ENCODE results near the gene GPR132.
"Not testable (repeated sequence)": the region's sequence is repeated elsewhere in the genome, so short reads cannot be mapped to it uniquely, and the experiment has no call there.

Gene GPR132

GRCh38 chr14:105065280-105066228 lies at the start of gene GPR132:
GPR132 (minus strand) TSS chr14:105065430; CDS start chr14:105055420, 10,010 bp downstream.
- DNase-seq (ENCODE audit: low spot score), result peak; percentile 96

- not testable (repeated sequence) for DNase-seq (ENCODE audit: low spot score)
Observed at GRCh38 chr14:105109243-105109642, 44.0 kb upstream of the GPR132 start.

GRCh38 chr14:105108516-105108864 lies 43.3 kb upstream of the GPR132 start:
- no peak for DNase-seq (ENCODE audit: low spot score)

- no peak for DNase-seq (ENCODE audit: low spot score)
Observed at GRCh38 chr14:105107781-105108515, 42.7 kb upstream of the GPR132 start.

GRCh38 chr14:105107351-105107750 lies 42.1 kb upstream of the GPR132 start:
- no peak for DNase-seq (ENCODE audit: low spot score)

- no peak for DNase-seq (ENCODE audit: low spot score)
Observed at GRCh38 chr14:105105158-105105557, 39.9 kb upstream of the GPR132 start.

GRCh38 chr14:105102893-105103292 lies 37.7 kb upstream of the GPR132 start:
- DNase-seq (ENCODE audit: low spot score), result no peak

- no peak for DNase-seq (ENCODE audit: low spot score)
Observed at GRCh38 chr14:105102361-105102870, 37.2 kb upstream of the GPR132 start.

- no peak for DNase-seq (ENCODE audit: low spot score)
Observed at GRCh38 chr14:105100910-105101309, 35.7 kb upstream of the GPR132 start.

GRCh38 chr14:105099778-105100177 lies 34.5 kb upstream of the GPR132 start:
- DNase-seq (ENCODE audit: low spot score), result no peak

GRCh38 chr14:105098316-105098715 lies 33.1 kb upstream of the GPR132 start:
- no peak for DNase-seq (ENCODE audit: low spot score)

GRCh38 chr14:105097794-105098127 lies 32.5 kb upstream of the GPR132 start:
- DNase-seq (ENCODE audit: low spot score), result no peak

- DNase-seq (ENCODE audit: low spot score), result no peak
Observed at GRCh38 chr14:105096206-105096875, 31.1 kb upstream of the GPR132 start.

- DNase-seq (ENCODE audit: low spot score), result no peak
Observed at GRCh38 chr14:105095236-105095805, 30.1 kb upstream of the GPR132 start.

GRCh38 chr14:105094193-105094907 lies 29.1 kb upstream of the GPR132 start:
- DNase-seq (ENCODE audit: low spot score), result no peak

GRCh38 chr14:105093431-105094192 lies 28.4 kb upstream of the GPR132 start:
- peak; percentile 68 for DNase-seq (ENCODE audit: low spot score)

- DNase-seq (ENCODE audit: low spot score), result peak; percentile 47
Observed at GRCh38 chr14:105093038-105093430, 27.8 kb upstream of the GPR132 start.

- no peak for DNase-seq (ENCODE audit: low spot score)
Observed at GRCh38 chr14:105092171-105093037, 27.2 kb upstream of the GPR132 start.

- DNase-seq (ENCODE audit: low spot score), result no peak
Observed at GRCh38 chr14:105091517-105092170, 26.4 kb upstream of the GPR132 start.

Data from activated CD4-positive, alpha-beta T cell treated with anti-CD3 and anti-CD28 coated beads, Interleukin-2, Interleukin-4, amounts not matched to agents 100 ng/mL and 50 ng/mL, durations not matched to agents 16 hours and 8 hours (primary cell).